Progenitor cell of endocrine pancreas (in vitro differentiated cells): Measurements from ENCODE around the gene ANXA8. TPM values are rescaled to one million over a fixed set of nuclear protein-coding genes. Genes with fewer than 3 reads are reported as not detected.
"Not testable (repeated sequence)": the region's sequence is repeated elsewhere in the genome, so short reads cannot be mapped to it uniquely, and the experiment has no call there.

Experiments
- DNase-seq: peaks from one replicate; pipeline ENCODE4 v3.0.0; 2021; ENCODE audit warnings: low spot score; ENCODE audit not compliant: unreplicated experiment
- H3K27ac Mint-ChIP-seq: 2 replicates; pipeline ENCODE4 v1.8.0; 2021; ENCODE audit warnings: mild to moderate bottlenecking, moderate library complexity, mixed read lengths
- H3K27me3 Mint-ChIP-seq: 2 replicates; pipeline ENCODE4 v1.8.0; 2021; ENCODE audit warnings: mixed read lengths
- H3K36me3 Mint-ChIP-seq: 2 replicates; pipeline ENCODE4 v1.8.0; 2022; ENCODE audit warnings: mixed read lengths; ENCODE audit not compliant: insufficient read depth
- H3K4me1 Mint-ChIP-seq: 2 replicates; pipeline ENCODE4 v1.8.0; 2021; ENCODE audit warnings: low read depth, mixed read lengths
- H3K4me3 Mint-ChIP-seq: 2 replicates; pipeline ENCODE4 v1.8.0; 2021; ENCODE audit warnings: low read depth, mild to moderate bottlenecking, moderate library complexity, mixed read lengths
- H3K9me3 Mint-ChIP-seq: 2 replicates; pipeline ENCODE4 v1.8.0; 2021; ENCODE audit warnings: low read depth, mixed read lengths
- CTCF ChIP-seq: fragments of 200-600 bp; sonication (generic); IDR thresholded peaks from one replicate; pipeline ENCODE4 v1.5.0; 2021; ENCODE audit warnings: antibody characterized with exemption, mild to moderate bottlenecking; ENCODE audit not compliant: unreplicated experiment
- total RNA-seq: library from RNA; stranded (reverse); gene quantifications from 2 replicates; pipeline ENCODE4 v1.2.1, GENCODE V29; 2021

Gene ANXA8
- total RNA-seq, 1 donor from 2014 or later = not detected

DNA sequence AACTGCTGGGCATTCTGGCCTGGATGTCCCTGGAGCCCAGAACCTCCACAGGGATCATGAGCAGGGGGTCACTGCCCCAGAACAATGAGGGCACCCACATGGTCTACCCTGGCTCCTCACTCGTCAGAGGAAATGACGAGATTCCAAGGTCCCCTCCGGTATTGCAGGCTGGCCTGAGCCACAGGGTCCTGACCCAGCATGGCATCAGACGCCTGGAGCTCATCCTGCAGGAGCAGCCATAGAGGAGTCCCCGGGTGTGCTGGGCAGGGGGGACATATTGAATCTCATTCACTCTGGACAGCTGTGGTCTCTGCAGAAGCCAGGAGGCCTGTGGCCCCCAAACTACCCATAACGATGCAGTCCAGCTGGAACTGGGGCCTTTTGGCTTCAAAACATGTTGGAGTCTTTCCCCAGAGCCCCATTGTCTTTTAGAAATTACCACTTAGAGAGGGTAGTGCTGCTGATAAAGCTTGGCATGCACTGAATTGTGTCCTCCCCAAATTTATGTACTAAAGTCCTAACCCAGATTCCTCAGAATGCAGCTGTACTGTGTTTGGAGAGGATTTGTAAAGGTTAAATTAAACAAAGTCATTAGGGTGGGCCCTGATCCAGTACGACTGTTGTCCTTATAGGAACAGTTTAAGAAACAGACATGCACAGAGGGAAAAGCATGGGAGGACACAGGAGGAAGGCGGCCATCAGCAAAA lies 27.7 kb downstream of the ANXA8 start:
- H3K27me3 Mint-ChIP-seq = peaks cover 27% of the 10 kb centered on the region
- DNase-seq = no peak
- no peak for TF ChIP-seq CTCF
- peaks cover 2% of the 10 kb centered on the region for H3K4me1 Mint-ChIP-seq
- H3K9me3 Mint-ChIP-seq = no peaks in the 10 kb centered on the region
- H3K36me3 Mint-ChIP-seq = no peaks in the 10 kb centered on the region
- H3K4me3 Mint-ChIP-seq = no peak overlapping the region
- no peak overlapping the region for H3K27ac Mint-ChIP-seq

DNA sequence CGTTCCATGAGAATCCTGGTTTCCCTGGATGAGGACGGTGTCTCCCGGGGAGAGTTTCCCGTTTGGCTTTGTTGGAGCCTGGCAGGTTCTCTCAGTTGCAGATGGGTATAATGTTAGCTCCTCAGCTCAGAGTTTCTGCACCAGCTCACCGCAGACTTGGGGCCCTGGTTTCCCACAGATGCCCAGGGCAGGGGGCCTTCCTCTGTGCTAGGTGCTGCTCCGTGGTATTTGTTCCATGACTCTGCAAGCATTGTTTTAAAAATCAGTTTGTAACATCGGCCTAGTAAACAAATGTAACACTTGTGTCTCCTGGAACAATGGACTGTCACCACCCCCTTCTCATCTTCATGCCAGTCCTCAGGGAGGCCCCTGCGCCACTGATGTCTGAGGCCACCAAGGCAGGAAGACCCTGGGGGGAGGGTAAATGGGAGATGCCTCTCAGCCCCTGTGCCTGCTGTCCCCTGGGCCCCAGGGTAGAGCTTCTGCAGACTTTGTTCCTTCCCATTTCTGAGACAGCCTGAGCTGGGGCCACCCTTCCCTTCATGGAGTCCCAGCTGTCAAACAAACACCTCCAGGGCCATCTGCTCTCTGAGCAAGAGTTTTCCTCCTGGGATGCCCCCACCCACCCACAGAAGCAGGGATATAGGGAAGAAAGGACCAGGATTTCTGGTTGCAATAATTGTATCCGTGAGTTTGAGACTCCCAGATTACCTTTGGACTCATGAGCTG lies 28.4 kb downstream of the ANXA8 start:
- not testable (repeated sequence) for H3K9me3 Mint-ChIP-seq, DNase-seq

GRCh38 chr10:47454780-47455058 lies 29.2 kb downstream of the ANXA8 start:
- Mint-ChIP-seq H3K4me1 (no peaks in the 10 kb centered on the region), H3K27ac (no peak overlapping the region), H3K4me3 (no peak overlapping the region), H3K9me3 (no peaks in the 10 kb centered on the region), H3K36me3 (no peaks in the 10 kb centered on the region), H3K27me3 (peaks cover 30% of the 10 kb centered on the region)
- no peak for DNase-seq
- no peak for TF ChIP-seq CTCF

More for the DNA sequence above, 28.4 kb downstream of the ANXA8 start:
- H3K4me1 Mint-ChIP-seq, H3K27ac Mint-ChIP-seq, H3K36me3 Mint-ChIP-seq, H3K4me3 Mint-ChIP-seq: not testable (repeated sequence)
- H3K27me3 Mint-ChIP-seq = peaks cover 27% of the 10 kb centered on the region

GRCh38 chr10:47454008-47454779 lies 29.7 kb downstream of the ANXA8 start:
- Mint-ChIP-seq H3K9me3 (no peaks in the 10 kb centered on the region), H3K4me3 (no peak overlapping the region), H3K27ac (no peak overlapping the region), H3K27me3 (peaks cover 30% of the 10 kb centered on the region), H3K4me1 (no peaks in the 10 kb centered on the region), H3K36me3 (no peaks in the 10 kb centered on the region)
- DNase-seq = no peak
- TF ChIP-seq CTCF = no peak

DNA sequence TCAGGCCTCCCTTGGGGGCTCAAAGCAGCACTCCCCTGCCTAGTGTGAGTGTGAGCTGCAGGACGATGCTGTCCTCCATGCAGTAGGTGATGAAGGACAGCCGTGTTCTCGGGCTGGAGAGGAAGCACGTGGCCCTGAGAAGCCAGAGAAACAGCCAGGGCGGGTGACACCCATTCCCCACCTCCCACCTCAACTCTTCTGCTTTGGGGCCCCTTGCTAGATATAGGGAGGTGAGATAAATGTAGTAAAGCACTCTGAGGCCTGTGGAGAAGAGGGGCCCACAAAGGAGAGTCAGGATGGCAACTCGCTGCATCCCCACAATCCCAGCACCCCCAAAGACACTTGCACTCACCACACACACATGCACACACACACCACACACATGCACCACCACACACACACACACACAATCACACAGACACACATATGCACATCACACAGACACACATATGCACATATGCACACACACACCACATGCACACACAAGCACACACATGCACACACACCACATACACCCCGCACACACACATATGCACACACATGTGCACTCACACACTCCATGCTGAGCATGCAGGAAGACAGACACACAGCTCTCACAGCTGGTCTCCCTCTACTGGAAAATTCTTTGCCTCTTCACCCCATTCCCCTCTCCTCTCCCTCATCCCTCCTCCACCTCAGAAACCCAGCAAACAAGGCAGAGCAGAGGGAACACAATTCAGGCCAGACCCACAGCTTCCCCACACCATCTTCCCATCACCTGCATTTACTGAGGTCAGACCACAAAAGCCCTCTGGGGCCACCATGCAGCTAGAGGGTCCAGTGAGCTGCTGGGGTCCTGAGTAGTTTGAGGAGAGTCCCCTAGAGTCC lies 30.5 kb downstream of the ANXA8 start:
- TF ChIP-seq CTCF = no peak
- DNase-seq = no peak
- no peaks in the 10 kb centered on the region for H3K9me3 Mint-ChIP-seq
- no peaks in the 10 kb centered on the region for H3K4me1 Mint-ChIP-seq
- no peaks in the 10 kb centered on the region for H3K36me3 Mint-ChIP-seq
- H3K4me3 Mint-ChIP-seq = no peak overlapping the region
- H3K27ac Mint-ChIP-seq = peak overlapping the region; percentile 44
- peaks cover 30% of the 10 kb centered on the region for H3K27me3 Mint-ChIP-seq
